HepG2 (cell line): ENCODE results near the gene NBPF1. TPM values are rescaled to one million over a fixed set of nuclear protein-coding genes. Genes with fewer than 3 reads are reported as not detected.
"Not testable (repeated sequence)": the region's sequence is repeated elsewhere in the genome, so short reads cannot be mapped to it uniquely, and the experiment has no call there.

Experiments used
- EED ChIP-seq: sonication (generic); formaldehyde crosslinking; IDR thresholded peaks from 2 replicates; pipeline ENCODE4 v1.5.0; 2020; ENCODE audit warnings: mild to moderate bottlenecking, missing genetic modification reagents
- ZBTB40 ChIP-seq, 2 experiments: fragments of 450-650 bp in 1 of 2; sonication (generic) in 1 of 2; formaldehyde crosslinking in 1 of 2; IDR thresholded peaks; 2 replicates each; pipeline versions ENCODE4 v1.6.1 to v1.8.0; 2016 to 2022; ENCODE audit warnings: antibody characterized with exemption in 1 of 2, mild to moderate bottlenecking in 1 of 2, missing genetic modification reagents in 1 of 2
- ZNF883 ChIP-seq: sonication (generic); formaldehyde crosslinking; IDR thresholded peaks from 2 replicates; pipeline ENCODE4 v1.5.1; 2020; ENCODE audit warnings: mild to moderate bottlenecking, missing genetic modification reagents; ENCODE audit errors: not compliant biosample characterization
- ZNF891 ChIP-seq: sonication (generic); formaldehyde crosslinking; IDR thresholded peaks from 2 replicates; pipeline ENCODE4 v1.5.0; 2020; ENCODE audit warnings: mild to moderate bottlenecking, missing genetic modification reagents
- ZSCAN21 ChIP-seq: sonication (generic); formaldehyde crosslinking; IDR thresholded peaks from 2 replicates; pipeline ENCODE4 v1.8.0; 2022; ENCODE audit warnings: mild to moderate bottlenecking, missing genetic modification reagents, moderate library complexity, borderline replicate concordance
- polyA plus RNA-seq, 8 experiments: library from polyadenylated mRNA; depleted of rRNA in 3 of 8; stranded (reverse) in 7 of 8; unstranded in 1 of 8; fragments of >200 nt; fragmentation: Illumina TruSeq in 4 of 8; extraction: Trizol in 4 of 8; gene quantifications; 2 replicates each; pipeline versions ENCODE4 v1.2.1 to v1.2.3, GENCODE V29; 2011 to 2016; ENCODE audit warnings: low read depth in 4 of 8, missing spikeins in 1 of 8, mixed read lengths in 1 of 8; ENCODE audit not compliant: insufficient read depth in 1 of 8
- total RNA-seq, 5 experiments: library from RNA; depleted of rRNA; stranded (reverse); fragments of >200 nt; fragmentation: Illumina TruSeq; extraction: Trizol; gene quantifications; 2 replicates each; pipeline ENCODE4 v1.2.3, GENCODE V29; 2016; ENCODE audit warnings: low read depth in 1 of 5

Gene NBPF1
- total and polyA plus RNA-seq, 2 of the 13 experiments (the other 11 are each of a cell fraction or from before 2014, with no cell fraction given): 30.3 to 35.6 TPM

- not testable (repeated sequence) for TF ChIP-seq ZBTB40 (IDR thresholded peaks at IDR 0.05)
- peak; percentile 65; the same call in 1 of the 2 replicates for TF ChIP-seq ZBTB40 (CRISPR knock-in tag; IDR thresholded peaks at IDR 0.05)
- 0 out of 2 replicates have a peak, but pooled peaks have one; percentile 10 for TF ChIP-seq ZSCAN21 (CRISPR knock-in tag)
- peak; percentile 77; the same call in 1 of the 2 replicates for TF ChIP-seq ZNF891 (CRISPR knock-in tag)
- TF ChIP-seq ZNF883 (CRISPR knock-in tag): peak; percentile 53
- TF ChIP-seq EED (CRISPR knock-in tag): peak; percentile 82; the same call in 1 of the 2 replicates
Measured at GRCh38 chr1:16643001-16643411, 29.6 kb upstream of the NBPF1 start (continued).
